HG02678 (cell line): ENCODE data around the gene LRGUK.
"Not testable (repeated sequence)": the region's sequence is repeated elsewhere in the genome, so short reads cannot be mapped to it uniquely, and the experiment has no call there.

ENCODE experiments used
- ATAC-seq: cut with Tn5 transposase; IDR thresholded peaks from one replicate; pipeline ENCODE4 v1.9.1; 2021; ENCODE audit warnings: mild to moderate bottlenecking, moderate library complexity; ENCODE audit not compliant: unreplicated experiment

LRGUK gene, protein sequence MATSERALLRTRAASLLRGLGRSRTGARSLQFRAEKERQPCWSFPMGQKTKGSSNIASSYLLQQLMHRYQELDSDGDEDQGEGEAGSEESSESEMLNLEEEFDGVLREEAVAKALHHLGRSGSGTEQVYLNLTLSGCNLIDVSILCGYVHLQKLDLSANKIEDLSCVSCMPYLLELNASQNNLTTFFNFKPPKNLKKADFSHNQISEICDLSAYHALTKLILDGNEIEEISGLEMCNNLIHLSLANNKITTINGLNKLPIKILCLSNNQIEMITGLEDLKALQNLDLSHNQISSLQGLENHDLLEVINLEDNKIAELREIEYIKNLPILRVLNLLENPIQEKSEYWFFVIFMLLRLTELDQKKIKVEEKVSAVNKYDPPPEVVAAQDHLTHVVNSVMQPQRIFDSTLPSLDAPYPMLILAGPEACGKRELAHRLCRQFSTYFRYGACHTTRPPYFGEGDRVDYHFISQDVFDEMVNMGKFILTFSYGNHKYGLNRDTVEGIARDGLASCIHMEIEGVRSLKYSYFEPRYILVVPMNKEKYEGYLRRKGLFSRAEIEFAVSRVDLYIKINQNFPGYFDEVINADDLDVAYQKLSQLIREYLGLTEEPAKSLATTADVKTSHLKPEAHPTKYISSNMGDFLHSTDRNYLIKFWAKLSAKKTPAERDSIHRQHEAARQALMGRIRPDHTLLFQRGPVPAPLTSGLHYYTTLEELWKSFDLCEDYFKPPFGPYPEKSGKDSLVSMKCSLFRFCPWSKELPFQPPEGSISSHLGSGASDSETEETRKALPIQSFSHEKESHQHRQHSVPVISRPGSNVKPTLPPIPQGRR

GRCh38 chr7:134126966-134127848 is at the start of gene LRGUK:
TSS of gene LRGUK (plus strand) at chr7:134127340. CDS start at chr7:134127368, 28 bp downstream.
- ATAC-seq, result peak; percentile 100

- not testable (repeated sequence) for ATAC-seq
Measured at GRCh38 chr7:134077560-134077959, 49.6 kb upstream of the LRGUK start.

DNA sequence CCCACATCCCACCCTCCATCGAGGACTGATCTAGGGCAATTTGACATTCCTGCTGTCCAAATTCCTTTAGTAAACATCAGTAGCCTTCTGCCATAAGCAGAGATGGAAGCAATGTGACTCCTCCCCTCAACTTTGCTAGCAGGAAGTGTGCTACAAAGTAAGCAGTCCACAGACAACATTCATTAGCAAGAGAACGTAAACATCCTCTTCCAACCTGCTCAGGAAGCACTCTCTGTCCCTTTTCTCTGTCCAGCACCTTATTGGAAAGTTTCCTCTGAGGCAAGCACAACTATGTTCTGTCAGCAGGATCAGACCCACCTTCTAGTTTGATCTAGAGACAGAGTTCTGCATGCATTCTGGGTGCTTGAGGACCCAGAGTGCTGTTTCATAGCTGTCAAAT is 48.1 kb upstream of the LRGUK start:
- ATAC-seq, result no peak

DNA sequence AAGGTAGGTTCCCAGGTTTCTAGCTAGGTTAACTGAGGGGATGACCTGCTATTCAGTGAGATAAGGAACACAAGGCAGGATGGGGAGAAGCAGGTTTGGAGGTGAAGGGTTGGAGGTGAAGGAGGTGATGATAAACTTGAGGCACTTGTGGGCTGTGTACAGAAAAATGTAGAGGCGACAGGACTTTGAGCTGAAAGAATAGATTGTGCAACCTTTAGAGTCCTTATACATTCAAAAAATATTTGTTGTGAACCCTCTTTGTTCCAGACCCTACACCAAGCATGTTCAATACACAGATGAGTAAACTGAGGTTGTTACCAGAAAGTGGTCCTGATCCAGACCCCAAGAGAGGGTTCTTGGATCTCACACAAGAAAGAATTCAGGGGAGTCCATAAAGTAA is 45.4 kb upstream of the LRGUK start:
- no peak for ATAC-seq

- ATAC-seq, result no peak
Measured at GRCh38 chr7:134083766-134084487, 43.2 kb upstream of the LRGUK start.

DNA sequence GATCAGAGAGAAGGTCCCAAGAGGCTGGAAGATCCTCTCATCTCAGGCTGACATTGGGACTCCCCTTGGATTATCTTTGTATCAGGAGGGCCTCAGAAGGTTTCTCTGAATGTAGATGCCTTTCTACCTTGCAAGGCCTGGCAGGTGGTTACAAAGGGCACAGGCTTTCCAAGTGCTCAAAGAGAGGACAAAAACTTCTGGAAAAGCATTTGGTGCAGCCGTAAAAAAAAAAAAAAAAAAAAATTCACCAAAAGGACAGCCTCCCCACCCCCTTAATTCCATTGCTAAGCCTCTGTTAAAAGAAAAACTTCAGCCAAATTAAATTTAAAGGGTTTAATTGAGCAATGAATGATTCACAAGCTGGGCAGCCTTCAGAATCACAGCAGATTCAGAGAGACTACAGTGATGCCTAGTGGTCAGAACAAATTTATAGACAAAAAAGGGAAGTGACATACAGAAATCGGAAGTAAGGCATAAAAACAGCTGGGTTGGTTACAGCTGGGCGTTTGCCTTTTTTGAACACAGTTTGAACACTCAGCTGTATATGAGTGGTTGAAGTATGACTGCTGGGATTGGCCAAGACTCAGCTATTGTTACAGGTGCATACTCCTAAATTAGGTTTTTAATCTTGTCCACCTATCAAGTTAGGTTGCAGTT is 42.5 kb upstream of the LRGUK start:
- ATAC-seq, result peak; percentile 80

DNA sequence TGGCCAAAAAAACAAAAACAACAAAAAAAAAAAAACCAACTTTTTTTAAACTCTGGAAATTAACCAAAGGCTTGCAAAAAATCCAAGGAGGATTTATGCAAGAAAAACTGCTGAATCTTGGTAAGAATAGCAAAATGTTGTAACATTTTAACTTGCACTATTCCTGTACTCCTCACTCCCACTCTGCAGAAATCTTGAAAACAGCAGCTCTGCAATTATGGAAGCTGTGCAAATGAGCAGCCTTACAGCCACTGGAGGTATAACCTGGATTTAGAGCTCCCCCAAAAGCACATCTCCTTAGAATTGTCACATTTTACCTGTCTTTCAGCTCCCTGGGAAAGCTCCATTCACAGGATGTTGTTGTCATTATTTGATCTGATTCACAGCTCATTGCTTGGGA is 41.8 kb upstream of the LRGUK start:
- no peak for ATAC-seq

- ATAC-seq, result no peak
Measured at GRCh38 chr7:134086998-134087735, 40.0 kb upstream of the LRGUK start.

GRCh38 chr7:134088199-134088598 is 38.9 kb upstream of the LRGUK start:
- ATAC-seq, result no peak

DNA sequence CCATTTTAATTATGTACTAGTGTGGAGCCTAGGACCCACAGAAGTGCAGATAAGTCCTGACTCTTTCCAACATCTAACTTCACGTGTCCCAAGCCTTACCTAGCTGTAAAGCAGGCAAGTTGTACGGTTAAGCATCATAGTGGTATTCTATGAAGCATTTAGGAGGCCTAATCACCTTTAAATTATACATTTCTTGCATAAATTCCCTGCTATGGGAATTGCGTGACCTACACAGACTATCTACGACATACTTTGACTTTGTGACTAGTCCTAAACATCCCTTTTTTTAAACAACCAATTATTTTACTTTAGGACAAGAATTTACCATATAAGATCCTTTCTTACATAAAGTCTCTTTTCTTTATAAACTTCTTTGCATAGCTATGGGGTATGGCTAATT is 37.7 kb upstream of the LRGUK start:
- ATAC-seq, result no peak

DNA sequence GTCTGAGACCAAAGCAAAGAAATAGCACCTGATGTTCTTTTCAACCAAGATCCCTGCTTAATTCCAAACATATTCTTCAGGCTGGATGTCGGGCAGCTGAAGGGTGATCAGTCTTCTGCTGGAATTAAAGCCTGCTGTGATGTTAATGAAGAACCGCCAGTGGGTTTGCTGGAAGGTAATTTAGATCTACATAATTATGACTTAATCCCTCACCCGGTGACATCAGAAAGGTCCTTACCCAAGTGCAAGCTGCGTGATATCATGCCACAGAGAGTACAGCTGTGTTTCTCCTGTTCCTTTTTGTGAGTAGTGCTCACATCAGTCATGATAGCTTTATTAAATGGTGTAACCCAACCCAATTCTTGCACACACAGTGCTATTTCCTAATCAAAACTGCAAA is 29.1 kb upstream of the LRGUK start:
- no peak for ATAC-seq

DNA sequence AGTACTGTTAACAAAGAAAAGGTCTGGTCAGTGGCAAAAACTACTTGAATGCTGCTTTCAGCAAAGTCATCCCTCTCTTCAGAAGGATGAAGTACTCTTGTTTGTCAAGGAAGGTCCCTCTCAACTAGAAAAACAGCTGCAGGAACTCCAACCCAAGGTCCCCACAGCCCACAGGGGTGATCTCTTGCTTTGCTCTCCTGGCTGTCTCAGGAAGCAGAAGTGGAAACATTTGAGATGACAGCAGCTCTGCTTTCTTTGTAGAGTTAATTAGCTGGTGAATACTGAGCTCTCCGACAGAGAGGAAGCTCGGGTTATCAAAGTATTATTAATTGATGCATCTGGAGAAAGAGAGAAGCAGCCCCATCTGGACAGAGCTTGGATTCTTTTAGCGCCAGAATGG is 25.4 kb upstream of the LRGUK start:
- ATAC-seq, result no peak

DNA sequence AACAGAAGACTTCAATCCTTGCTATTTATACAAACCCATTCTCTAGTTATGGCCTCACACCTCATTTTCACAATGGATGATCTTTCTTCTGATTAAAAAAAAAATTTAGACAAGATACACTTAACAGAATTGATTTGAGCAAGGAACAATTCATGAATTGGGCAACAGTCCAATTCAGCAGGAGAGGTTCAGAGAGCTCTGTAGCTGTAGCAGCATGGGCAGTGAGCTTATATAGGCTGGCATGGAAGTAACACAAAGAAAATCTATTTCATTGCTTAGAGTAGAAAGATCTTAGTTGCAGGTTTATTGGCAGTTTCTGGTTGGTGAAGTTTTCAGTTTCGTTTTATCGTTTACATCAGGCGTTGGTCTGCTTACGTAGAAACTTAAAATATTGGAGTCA is 23.0 kb upstream of the LRGUK start:
- no peak for ATAC-seq

GRCh38 chr7:134105841-134106240 is 21.3 kb upstream of the LRGUK start:
- ATAC-seq, result no peak

GRCh38 chr7:134108802-134109201 is 18.3 kb upstream of the LRGUK start:
- no peak for ATAC-seq

- ATAC-seq, result no peak
Measured at GRCh38 chr7:134113655-134114054, 13.5 kb upstream of the LRGUK start.

GRCh38 chr7:134114992-134115391 is 12.1 kb upstream of the LRGUK start:
- ATAC-seq, result no peak

DNA sequence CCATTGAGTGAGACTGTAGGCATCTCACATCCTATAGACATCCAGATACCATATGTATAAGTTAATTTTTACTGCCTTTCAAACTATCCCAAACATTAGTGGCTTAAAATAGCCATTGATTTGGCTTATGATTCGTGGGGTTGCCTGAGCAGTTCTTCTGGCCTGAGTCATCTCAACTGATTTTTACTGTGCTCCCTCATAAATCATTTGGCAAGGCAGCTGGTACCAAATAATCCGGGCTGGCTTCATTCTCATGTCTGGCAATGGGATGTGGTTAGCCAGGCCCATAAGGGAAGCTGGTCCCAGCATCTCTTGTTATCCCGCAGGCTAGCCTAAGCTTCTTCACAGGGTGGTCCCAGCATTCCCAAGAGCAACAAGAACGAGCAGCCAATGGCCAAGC is 6.7 kb upstream of the LRGUK start:
- ATAC-seq, result no peak

DNA sequence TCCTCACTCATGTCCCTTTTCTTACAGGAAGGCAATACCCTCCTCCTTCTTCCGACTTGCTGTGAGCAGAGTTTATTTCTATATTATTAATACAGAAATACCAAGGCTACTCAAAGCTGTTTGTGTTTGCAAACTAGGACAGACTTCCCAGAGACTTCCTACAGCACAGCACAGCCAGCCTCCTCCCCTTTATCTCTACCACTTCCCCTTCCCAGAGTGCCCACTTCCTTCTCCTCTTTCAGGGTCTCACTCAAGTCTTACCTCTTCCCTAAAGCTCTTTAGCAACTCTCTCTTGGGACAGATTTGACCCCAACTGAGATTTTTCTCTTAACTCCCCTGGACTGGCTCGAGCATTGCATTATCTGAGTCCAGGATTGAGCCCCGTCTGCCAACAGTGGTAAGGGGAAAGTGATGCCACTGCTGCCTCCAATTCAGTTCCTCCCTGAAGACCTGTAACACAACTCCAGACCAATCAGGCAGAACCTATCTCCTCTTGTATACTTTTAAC is 5.5 kb upstream of the LRGUK start:
- no peak for ATAC-seq
